ENCODE measurements around the gene APOL5. TPM values are rescaled to one million over a fixed set of nuclear protein-coding genes. Genes with fewer than 3 reads are reported as not detected.

The APOL5 gene
- total and polyA plus RNA-seq, 8 donors = 0.07 TPM; not detected in 7

GRCh38 chr22:35739076-35739930 is 21.6 kb downstream of the APOL5 start:
- DNase-seq = no peak
- ATAC-seq = peak in 2 of 4 donors; percentile 15 to 41
- Histone ChIP-seq H3K27ac (no peak overlapping the region), H3K4me3 (no peak overlapping the region), H3K9me3 (no peaks in the 10 kb centered on the region), H3K36me3 (no peaks in the 10 kb centered on the region), H3K27me3 (no peaks in the 10 kb centered on the region), H3K4me1 (peaks cover 2 to 3% (median 2%) of the 10 kb centered on the region in 3 donors)
- WGBS, 2 donors = 90 to 93% methylated on average over 12 of the region's 12 CpGs
- no peak for FAIRE-seq
- intact Hi-C loops (cut with DNase I) = no loop called here
- no peak for TF ChIP-seq CTCF (IDR thresholded peaks at IDR 0.05)

- H3K9me3 ChIP-seq = no peaks in the 10 kb centered on the region
- 75 to 80% methylated on average over 3 of the region's 3 CpGs for WGBS, 2 donors
- ATAC-seq (peak in 1 of 4 donors; percentile 13), FAIRE-seq (no peak), DNase-seq (no peak)
- no peak for TF ChIP-seq CTCF (IDR thresholded peaks at IDR 0.05)
- no peaks in the 10 kb centered on the region for H3K4me1 ChIP-seq
- no peaks in the 10 kb centered on the region for H3K27me3 ChIP-seq
- H3K36me3 ChIP-seq = no peaks in the 10 kb centered on the region
- H3K4me3 ChIP-seq = no peak overlapping the region
- no peak overlapping the region for H3K27ac ChIP-seq
- intact Hi-C loops (cut with DNase I) = no loop called here
These were observed 22.3 kb downstream of the APOL5 start for GRCh38 chr22:35739931-35740380.

GRCh38 chr22:35740616-35741015 is 22.9 kb downstream of the APOL5 start:
- Histone ChIP-seq H3K4me1 (no peaks in the 10 kb centered on the region), H3K9me3 (no peaks in the 10 kb centered on the region), H3K27me3 (no peaks in the 10 kb centered on the region), H3K4me3 (no peak overlapping the region), H3K36me3 (no peaks in the 10 kb centered on the region), H3K27ac (no peak overlapping the region)
- ATAC-seq (no peak), FAIRE-seq (no peak), DNase-seq (no peak)
- 84 to 91% methylated on average over 1 of the region's 1 CpG for WGBS, 2 donors
- TF ChIP-seq CTCF (IDR thresholded peaks at IDR 0.05) = no peak
- intact Hi-C loops (cut with DNase I) = no loop called here

GRCh38 chr22:35742342-35743100 is 24.8 kb downstream of the APOL5 start:
- peak in 1 of 4 donors; percentile 67 for ATAC-seq
- H3K27ac ChIP-seq = no peak overlapping the region
- no peaks in the 10 kb centered on the region for H3K9me3 ChIP-seq
- 93% methylated on average over 9 of the region's 9 CpGs for whole genome bisulfite sequencing, 2 donors
- no peak for TF ChIP-seq CTCF (IDR thresholded peaks at IDR 0.05)
- DNase-seq = no peak
- no peak for FAIRE-seq
- no peaks in the 10 kb centered on the region for H3K36me3 ChIP-seq
- H3K4me3 ChIP-seq = no peak overlapping the region
- intact Hi-C loops (cut with DNase I) = no loop called here
- H3K4me1 ChIP-seq = no peaks in the 10 kb centered on the region
- no peaks in the 10 kb centered on the region for H3K27me3 ChIP-seq

Data from pancreas (tissue), 10 donors.